Panc1 (cell line): ENCODE measurements around the gene MAPT. TPM values are rescaled to one million over a fixed set of nuclear protein-coding genes. Genes with fewer than 3 reads are reported as not detected.

Experiments
- ATAC-seq: fragments of 200-7000 bp; cut with Tn5 transposase; 2 replicates; pipeline ENCODE4 v1.9.1; 2020; ENCODE audit warnings: mild to moderate bottlenecking, moderate library complexity
- BruUV-seq: library from RNA; stranded (reverse); fragments of 400-500 nt; replicated peaks from 2 replicates; lab custom pipeline; 2021; lab: Mats Ljungman, UMichigan
- CTCF ChIA-PET: fragments of 300-600 bp; sonication (Branson Sonifier 250); formaldehyde crosslinking; loops from one replicate; lab custom pipeline; 2022; ENCODE audit warnings: antibody characterized with exemption; lab: Charles Lee
- POLR2A ChIA-PET: fragments of 300-600 bp; sonication (Branson Sonifier 250); formaldehyde crosslinking; loops from one replicate; lab custom pipeline; 2022; ENCODE audit warnings: antibody characterized with exemption; lab: Charles Lee
- DNase-seq: peaks from one replicate; pipeline ENCODE4 v3.0.0-alpha.2; 2010; ENCODE audit warnings: low read depth, low spot score
- H3K27ac ChIP-seq: 2 replicates; pipeline ENCODE4 v1.5.1; 2011; ENCODE audit warnings: mild to moderate bottlenecking, low read length, inconsistent platforms
- H3K27me3 ChIP-seq: fragments of 200-500 bp; sonication (Bioruptor generic); 2 replicates; pipeline ENCODE4 v1.6.0; 2014; ENCODE audit warnings: low read length, inconsistent platforms; ENCODE audit not compliant: control insufficient read depth, insufficient read depth
- H3K36me3 ChIP-seq: fragments of 200-500 bp; sonication (Bioruptor generic); 2 replicates; pipeline ENCODE4 v1.5.1; 2014; ENCODE audit warnings: inconsistent platforms, mild to moderate bottlenecking, low read length, moderate library complexity; ENCODE audit not compliant: control insufficient read depth, insufficient read depth
- H3K4me1 ChIP-seq: 2 replicates; pipeline ENCODE4 v1.5.1; 2011; ENCODE audit warnings: inconsistent platforms, mild to moderate bottlenecking, low read length, moderate library complexity; ENCODE audit not compliant: control insufficient read depth, insufficient read depth
- H3K4me3 ChIP-seq, 2 experiments: 2 replicates each; pipeline ENCODE4 v1.5.1; 2011 to 2012; ENCODE audit warnings: low read depth in 2 of 2, low read length in 2 of 2, mild to moderate bottlenecking in 2 of 2, inconsistent platforms in 1 of 2, moderate library complexity in 1 of 2
- H3K9me3 ChIP-seq: fragments of 200-500 bp; sonication (Bioruptor generic); 2 replicates; pipeline ENCODE4 v1.5.1; 2014; ENCODE audit warnings: low read depth, mild to moderate bottlenecking, inconsistent platforms, low read length, moderate library complexity; ENCODE audit not compliant: control insufficient read depth, insufficient read depth
- POLR2AphosphoS5 ChIP-seq: IDR thresholded peaks from 2 replicates; pipeline ENCODE4 v1.6.1; 2012; ENCODE audit warnings: mild to moderate bottlenecking, low read depth, low read length, moderate library complexity
- REST ChIP-seq, 2 experiments: IDR thresholded peaks; 2 replicates each; pipeline ENCODE4 v1.6.1; 2011 to 2012; ENCODE audit warnings: low read depth in 2 of 2, control low read depth in 1 of 2, low read length in 1 of 2, mild to moderate bottlenecking in 1 of 2, moderate library complexity in 1 of 2; ENCODE audit not compliant: insufficient read depth in 1 of 2
- SIN3A ChIP-seq: IDR thresholded peaks from 2 replicates; pipeline ENCODE4 v1.6.1; 2012; ENCODE audit warnings: low read depth, mild to moderate bottlenecking, low read length, moderate library complexity, borderline replicate concordance; ENCODE audit not compliant: insufficient read depth
- TCF7L2 ChIP-seq: IDR thresholded peaks from 2 replicates; pipeline ENCODE4 v1.6.1; 2011; ENCODE audit warnings: mild to moderate bottlenecking, low read depth, low read length, inconsistent platforms
- in situ Hi-C: cut with HindIII; loops from 2 replicates; pipeline ENCODE4 v1.10.0; 2016; ENCODE audit warnings: low sequenced_read_pairs, low pct_unique_long_range_greater_than_20kb
- intact Hi-C: fragments of 100-400 bp; cut with micrococcal nuclease; formaldehyde crosslinking; loops from one replicate; pipeline ENCODE4 v1.10.0; 2022; ENCODE audit not compliant: unreplicated experiment
- total RNA-seq: library from RNA; stranded (reverse); gene quantifications from one replicate; pipeline ENCODE4 v1.2.1, GENCODE V29; 2021; ENCODE audit not compliant: unreplicated experiment
- TF ChIP-seq, protein P1 (sequence below): fragments of 450-650 bp; IDR thresholded peaks from 2 replicates; pipeline ENCODE4 v1.5.1; 2017; ENCODE audit warnings: mild to moderate bottlenecking

The MAPT gene
- total RNA-seq, 1 experiment from 2014 or later: 0.59 TPM

- intact Hi-C loops: no loop called here
- no peak for DNase-seq
- ATAC-seq: no peak
- ChIA-PET CTCF (no interaction called here), POLR2A (no interaction called here)
- H3K4me1 ChIP-seq: no peaks in the 10 kb centered on the region
- no peak overlapping the region for H3K27ac ChIP-seq
- TF ChIP-seq POLR2AphosphoS5: no peak
- no peak for TF ChIP-seq TCF7L2
- no peak for TF ChIP-seq REST (IDR thresholded peaks at IDR 0.05; ENCODE audit: insufficient read depth in 1 of 2, low read depth in 2 of 2, low read length in 1 of 2)
- TF ChIP-seq, protein P1, sequence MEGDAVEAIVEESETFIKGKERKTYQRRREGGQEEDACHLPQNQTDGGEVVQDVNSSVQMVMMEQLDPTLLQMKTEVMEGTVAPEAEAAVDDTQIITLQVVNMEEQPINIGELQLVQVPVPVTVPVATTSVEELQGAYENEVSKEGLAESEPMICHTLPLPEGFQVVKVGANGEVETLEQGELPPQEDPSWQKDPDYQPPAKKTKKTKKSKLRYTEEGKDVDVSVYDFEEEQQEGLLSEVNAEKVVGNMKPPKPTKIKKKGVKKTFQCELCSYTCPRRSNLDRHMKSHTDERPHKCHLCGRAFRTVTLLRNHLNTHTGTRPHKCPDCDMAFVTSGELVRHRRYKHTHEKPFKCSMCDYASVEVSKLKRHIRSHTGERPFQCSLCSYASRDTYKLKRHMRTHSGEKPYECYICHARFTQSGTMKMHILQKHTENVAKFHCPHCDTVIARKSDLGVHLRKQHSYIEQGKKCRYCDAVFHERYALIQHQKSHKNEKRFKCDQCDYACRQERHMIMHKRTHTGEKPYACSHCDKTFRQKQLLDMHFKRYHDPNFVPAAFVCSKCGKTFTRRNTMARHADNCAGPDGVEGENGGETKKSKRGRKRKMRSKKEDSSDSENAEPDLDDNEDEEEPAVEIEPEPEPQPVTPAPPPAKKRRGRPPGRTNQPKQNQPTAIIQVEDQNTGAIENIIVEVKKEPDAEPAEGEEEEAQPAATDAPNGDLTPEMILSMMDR: no peak
- no peak for TF ChIP-seq SIN3A
- no peaks in the 10 kb centered on the region for H3K9me3 ChIP-seq
- BruUV-seq: no TSS peak
- no peaks in the 10 kb centered on the region for H3K27me3 ChIP-seq
- in situ Hi-C loops: no loop called here
- H3K4me3 ChIP-seq: no peak overlapping the region
- H3K36me3 ChIP-seq: peaks cover 1% of the 10 kb centered on the region; the same call in 1 of the 2 replicates
Observed at GRCh38 chr17:46072998-46073397, 178.6 kb downstream of the MAPT start.

- BruUV-seq: no TSS peak
- ATAC-seq: no peak
- in situ Hi-C loops: no loop called here
Observed at GRCh38 chr17:46074540-46074939, 180.2 kb downstream of the MAPT start.

More at GRCh38 chr17:46074540-46074939, 180.2 kb downstream of the MAPT start:
- no peaks in the 10 kb centered on the region for H3K4me1 ChIP-seq
- POLR2A ChIA-PET: no interaction called here
- H3K9me3 ChIP-seq: no peaks in the 10 kb centered on the region
- H3K27ac ChIP-seq: no peak overlapping the region
- intact Hi-C loops: no loop called here
- CTCF ChIA-PET: no interaction called here
- TF ChIP-seq POLR2AphosphoS5: no peak
- TF ChIP-seq TCF7L2: no peak
- TF ChIP-seq, protein P1: no peak
- TF ChIP-seq SIN3A: no peak
- no peak for TF ChIP-seq REST (IDR thresholded peaks at IDR 0.05; ENCODE audit: insufficient read depth in 1 of 2, low read depth in 2 of 2, low read length in 1 of 2)
- DNase-seq: no peak
- no peak overlapping the region for H3K4me3 ChIP-seq
- no peaks in the 10 kb centered on the region for H3K27me3 ChIP-seq
- H3K36me3 ChIP-seq: peaks cover 2% of the 10 kb centered on the region; the same call in 1 of the 2 replicates

Other genes with a start within 250 kb of the MAPT start
- 0.15 TPM for gene CRHR1, start 110.2 kb upstream of the MAPT start, total RNA-seq
- gene SPPL2C, start 49.7 kb upstream of the MAPT start, total RNA-seq: not detected
- gene STH, start 104.7 kb downstream of the MAPT start, total RNA-seq: not detected